ENCODE measurements around the gene SLC35E2B.
"Not testable (repeated sequence)": the region's sequence is repeated elsewhere in the genome, so short reads cannot be mapped to it uniquely, and the experiment has no call there.

The SLC35E2B gene

DNA sequence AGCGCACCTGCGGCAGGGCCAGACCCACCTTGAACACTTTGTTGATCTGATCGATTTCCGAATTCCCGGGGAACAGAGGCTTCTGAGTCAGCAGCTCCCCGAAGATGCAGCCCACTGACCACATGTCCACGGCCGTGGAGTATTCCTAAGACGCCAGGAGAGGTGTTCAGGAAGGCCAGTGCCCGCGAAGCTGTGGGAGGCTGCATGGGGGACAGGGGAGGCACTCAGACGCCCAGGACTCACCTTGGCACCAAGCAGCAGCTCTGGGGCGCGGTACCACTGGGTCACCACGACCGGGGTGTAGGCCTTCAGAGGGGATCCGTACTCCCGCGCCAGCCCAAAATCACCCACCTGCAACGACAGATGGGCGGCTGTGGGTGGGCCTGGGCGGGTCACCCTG is 11.2 kb upstream of the SLC35E2B start:
- H3K27ac ChIP-seq (ENCODE audit: low read depth, low read length): no peak overlapping the region
- H3K4me3 ChIP-seq (ENCODE audit: low read depth in 1 of 2, low read length in 2 of 2): no peak overlapping the region
- H3K9ac ChIP-seq (ENCODE audit: low read depth in 1 of 2, low read length in 2 of 2): no peak overlapping the region
- H3K27me3 ChIP-seq (ENCODE audit: control insufficient read depth in 1 of 2, insufficient read depth in 2 of 2, low read length in 2 of 2): no peaks in the 10 kb centered on the region
- H3K9me3 ChIP-seq (ENCODE audit: control insufficient read depth in 1 of 2, low read length in 2 of 2): no peaks in the 10 kb centered on the region
- peaks cover 0 to 18% of the 10 kb centered on the region in 2 donors for H3K36me3 ChIP-seq (ENCODE audit: control insufficient read depth in 1 of 2, insufficient read depth in 2 of 2, low read length in 2 of 2)
- H3K4me1 ChIP-seq (ENCODE audit: control insufficient read depth in 1 of 2, insufficient read depth in 2 of 2, low read length in 2 of 2): no peaks in the 10 kb centered on the region

DNA sequence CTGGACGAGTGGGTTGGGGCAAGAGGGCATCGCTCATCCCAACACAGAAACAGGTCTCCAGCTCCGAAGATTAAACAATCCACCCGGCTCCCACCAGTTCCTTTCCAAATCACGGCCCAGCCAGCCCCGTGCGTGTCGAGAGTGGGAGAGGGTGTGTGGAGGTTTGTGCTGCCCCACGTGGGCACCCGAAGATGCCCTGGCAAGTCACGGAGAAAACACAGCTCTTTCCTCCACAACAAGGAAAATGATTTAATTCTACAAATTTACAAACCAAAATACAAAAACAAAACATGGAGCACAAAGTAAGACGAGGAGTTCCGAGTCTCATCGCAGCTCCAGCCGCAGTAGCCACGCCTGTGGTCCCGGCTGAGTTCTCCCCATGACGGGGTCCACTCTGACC is 9.9 kb upstream of the SLC35E2B start:
- not testable (repeated sequence) for H3K4me3 ChIP-seq (ENCODE audit: low read depth in 1 of 2, low read length in 2 of 2); H3K27ac ChIP-seq (ENCODE audit: low read depth, low read length); H3K9ac ChIP-seq (ENCODE audit: low read depth in 1 of 2, low read length in 2 of 2); H3K4me1 ChIP-seq (ENCODE audit: control insufficient read depth in 1 of 2, insufficient read depth in 2 of 2, low read length in 2 of 2); H3K27me3 ChIP-seq (ENCODE audit: control insufficient read depth in 1 of 2, insufficient read depth in 2 of 2, low read length in 2 of 2); H3K9me3 ChIP-seq (ENCODE audit: control insufficient read depth in 1 of 2, low read length in 2 of 2)
- peaks cover 0 to 18% of the 10 kb centered on the region in 2 donors for H3K36me3 ChIP-seq (ENCODE audit: control insufficient read depth in 1 of 2, insufficient read depth in 2 of 2, low read length in 2 of 2)

DNA sequence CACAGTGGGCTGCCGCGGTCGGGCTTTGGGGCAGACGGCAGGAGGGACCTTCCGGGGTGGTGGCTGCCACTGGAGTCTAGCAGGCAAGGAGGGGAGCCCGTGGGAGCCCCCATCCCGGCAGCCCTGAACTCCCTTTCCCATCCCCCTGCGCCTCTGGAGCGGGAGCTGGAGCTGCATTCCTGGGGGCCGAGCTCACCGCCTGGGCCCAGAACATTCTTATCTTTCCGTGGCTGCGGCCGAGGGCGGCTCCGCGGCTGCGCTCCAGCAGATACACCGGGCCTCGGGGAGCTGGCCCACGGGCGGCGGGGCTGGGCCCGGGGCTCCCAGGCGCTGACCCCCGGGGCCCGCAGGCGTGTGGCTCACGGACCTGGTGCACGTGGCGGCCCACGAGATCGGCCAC is 8.0 kb upstream of the SLC35E2B start:
- not testable (repeated sequence) for H3K9me3 ChIP-seq (ENCODE audit: control insufficient read depth in 1 of 2, low read length in 2 of 2); H3K9ac ChIP-seq (ENCODE audit: low read depth in 1 of 2, low read length in 2 of 2); H3K4me1 ChIP-seq (ENCODE audit: control insufficient read depth in 1 of 2, insufficient read depth in 2 of 2, low read length in 2 of 2); H3K4me3 ChIP-seq (ENCODE audit: low read depth in 1 of 2, low read length in 2 of 2); H3K27ac ChIP-seq (ENCODE audit: low read depth, low read length); H3K27me3 ChIP-seq (ENCODE audit: control insufficient read depth in 1 of 2, insufficient read depth in 2 of 2, low read length in 2 of 2)
- H3K36me3 ChIP-seq (ENCODE audit: control insufficient read depth in 1 of 2, insufficient read depth in 2 of 2, low read length in 2 of 2): peaks cover 0 to 12% of the 10 kb centered on the region in 2 donors

- not testable (repeated sequence) for H3K27me3 ChIP-seq (ENCODE audit: control insufficient read depth in 1 of 2, insufficient read depth in 2 of 2, low read length in 2 of 2); H3K4me3 ChIP-seq (ENCODE audit: low read depth in 1 of 2, low read length in 2 of 2); H3K4me1 ChIP-seq (ENCODE audit: control insufficient read depth in 1 of 2, insufficient read depth in 2 of 2, low read length in 2 of 2); H3K27ac ChIP-seq (ENCODE audit: low read depth, low read length); H3K9ac ChIP-seq (ENCODE audit: low read depth in 1 of 2, low read length in 2 of 2); H3K9me3 ChIP-seq (ENCODE audit: control insufficient read depth in 1 of 2, low read length in 2 of 2)
- H3K36me3 ChIP-seq (ENCODE audit: control insufficient read depth in 1 of 2, insufficient read depth in 2 of 2, low read length in 2 of 2): peaks cover 0 to 12% of the 10 kb centered on the region in 2 donors
Measured at GRCh38 chr1:1700067-1700466, 7.5 kb upstream of the SLC35E2B start.

- not testable (repeated sequence) for H3K4me3 ChIP-seq (ENCODE audit: low read depth in 1 of 2, low read length in 2 of 2); H3K36me3 ChIP-seq (ENCODE audit: control insufficient read depth in 1 of 2, insufficient read depth in 2 of 2, low read length in 2 of 2); H3K27ac ChIP-seq (ENCODE audit: low read depth, low read length); H3K9ac ChIP-seq (ENCODE audit: low read depth in 1 of 2, low read length in 2 of 2); H3K4me1 ChIP-seq (ENCODE audit: control insufficient read depth in 1 of 2, insufficient read depth in 2 of 2, low read length in 2 of 2); H3K27me3 ChIP-seq (ENCODE audit: control insufficient read depth in 1 of 2, insufficient read depth in 2 of 2, low read length in 2 of 2); H3K9me3 ChIP-seq (ENCODE audit: control insufficient read depth in 1 of 2, low read length in 2 of 2)
Measured at GRCh38 chr1:1699061-1699460, 6.5 kb upstream of the SLC35E2B start.

DNA sequence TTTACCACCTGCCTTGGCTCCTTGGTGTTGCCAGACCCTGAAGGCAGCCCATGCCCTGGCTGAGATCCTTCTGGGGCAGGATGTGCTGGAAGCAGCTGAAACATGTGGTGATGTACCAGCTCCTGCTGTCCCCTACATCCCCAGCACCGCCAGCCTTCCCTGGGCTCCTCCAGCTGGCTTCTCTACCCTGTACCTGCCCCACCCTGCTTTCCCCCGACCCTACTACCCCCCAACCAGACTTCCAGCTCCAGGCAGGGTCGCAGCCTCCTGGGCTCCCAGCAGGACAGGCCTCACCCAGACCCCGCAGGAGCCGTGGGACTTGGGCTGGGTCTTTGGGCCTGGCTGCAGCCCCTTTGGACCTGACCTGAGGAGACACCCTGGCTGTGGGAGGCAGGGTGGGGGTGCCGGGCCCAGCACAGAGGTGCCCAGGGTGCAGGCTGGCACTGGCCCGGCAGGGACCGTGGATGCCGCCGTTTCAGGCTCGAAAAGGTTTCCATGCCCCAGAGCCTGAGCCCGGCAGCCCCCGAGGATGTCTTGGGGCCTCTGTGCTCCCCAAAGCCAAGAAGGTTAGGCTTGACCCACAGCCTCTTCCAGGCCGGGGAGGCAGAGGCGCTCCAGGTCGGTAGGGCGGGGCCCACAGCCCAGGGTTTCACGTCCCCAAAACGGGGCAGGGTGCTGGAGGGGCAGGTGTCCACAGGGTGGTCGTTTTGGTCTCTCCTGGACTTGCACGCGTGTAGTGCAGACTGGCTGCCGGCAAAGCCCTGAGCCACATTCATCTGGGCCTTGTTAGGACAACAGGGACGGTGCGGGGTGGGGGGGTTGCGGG is 5.0 kb upstream of the SLC35E2B start:
- H3K4me3 ChIP-seq (ENCODE audit: low read depth in 1 of 2, low read length in 2 of 2); H3K9me3 ChIP-seq (ENCODE audit: control insufficient read depth in 1 of 2, low read length in 2 of 2); H3K36me3 ChIP-seq (ENCODE audit: control insufficient read depth in 1 of 2, insufficient read depth in 2 of 2, low read length in 2 of 2); H3K27me3 ChIP-seq (ENCODE audit: control insufficient read depth in 1 of 2, insufficient read depth in 2 of 2, low read length in 2 of 2); H3K9ac ChIP-seq (ENCODE audit: low read depth in 1 of 2, low read length in 2 of 2); H3K4me1 ChIP-seq (ENCODE audit: control insufficient read depth in 1 of 2, insufficient read depth in 2 of 2, low read length in 2 of 2); H3K27ac ChIP-seq (ENCODE audit: low read depth, low read length): not testable (repeated sequence)

DNA sequence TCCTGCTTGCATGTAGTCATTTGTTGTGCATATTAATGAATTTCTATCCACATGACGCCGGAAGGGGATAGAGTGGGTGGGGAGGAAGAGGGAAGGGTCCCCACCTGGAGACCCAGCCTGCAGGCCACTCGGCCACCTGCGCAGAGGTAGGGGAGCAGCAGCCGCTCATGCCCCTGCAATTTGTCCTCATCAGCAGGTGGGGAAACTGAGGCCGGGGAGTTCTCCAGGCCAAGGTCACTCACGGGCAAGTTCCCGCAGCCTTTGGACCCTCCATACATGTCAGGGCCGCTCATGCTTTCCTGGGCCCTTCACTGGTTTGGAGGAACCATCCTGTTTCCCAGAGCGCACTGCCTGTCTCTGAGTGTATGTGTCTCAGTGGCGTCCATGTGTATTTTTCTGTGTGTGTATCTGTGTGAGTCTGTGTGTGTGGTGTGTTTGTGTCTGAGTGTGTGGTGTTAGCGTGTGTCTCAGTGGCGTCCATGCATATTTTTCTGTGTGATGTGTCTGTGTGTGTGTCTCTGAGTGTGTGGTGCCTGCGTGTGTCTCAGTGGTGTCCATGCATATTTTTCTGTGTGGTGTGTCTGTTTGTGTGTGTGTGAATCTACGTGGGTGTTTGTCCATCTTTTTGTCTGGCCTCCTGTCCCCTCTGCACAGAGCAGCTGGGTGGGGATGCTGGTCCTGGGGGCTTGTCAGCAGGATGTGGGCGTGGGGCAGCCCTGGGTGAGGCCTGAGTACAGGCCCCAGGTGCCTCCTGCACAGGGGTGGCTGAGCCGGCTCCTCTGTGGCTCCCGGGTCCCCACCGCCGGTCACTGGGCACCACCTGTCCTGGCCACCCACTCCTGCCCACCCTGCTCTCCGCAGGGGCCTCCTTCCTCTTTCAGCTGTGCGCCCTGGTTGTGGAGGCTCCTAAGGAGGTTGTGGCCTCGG is 4.1 kb upstream of the SLC35E2B start:
- H3K4me1 ChIP-seq (ENCODE audit: control insufficient read depth in 1 of 2, insufficient read depth in 2 of 2, low read length in 2 of 2); H3K27me3 ChIP-seq (ENCODE audit: control insufficient read depth in 1 of 2, insufficient read depth in 2 of 2, low read length in 2 of 2); H3K27ac ChIP-seq (ENCODE audit: low read depth, low read length); H3K36me3 ChIP-seq (ENCODE audit: control insufficient read depth in 1 of 2, insufficient read depth in 2 of 2, low read length in 2 of 2); H3K9me3 ChIP-seq (ENCODE audit: control insufficient read depth in 1 of 2, low read length in 2 of 2); H3K9ac ChIP-seq (ENCODE audit: low read depth in 1 of 2, low read length in 2 of 2); H3K4me3 ChIP-seq (ENCODE audit: low read depth in 1 of 2, low read length in 2 of 2): not testable (repeated sequence)

DNA sequence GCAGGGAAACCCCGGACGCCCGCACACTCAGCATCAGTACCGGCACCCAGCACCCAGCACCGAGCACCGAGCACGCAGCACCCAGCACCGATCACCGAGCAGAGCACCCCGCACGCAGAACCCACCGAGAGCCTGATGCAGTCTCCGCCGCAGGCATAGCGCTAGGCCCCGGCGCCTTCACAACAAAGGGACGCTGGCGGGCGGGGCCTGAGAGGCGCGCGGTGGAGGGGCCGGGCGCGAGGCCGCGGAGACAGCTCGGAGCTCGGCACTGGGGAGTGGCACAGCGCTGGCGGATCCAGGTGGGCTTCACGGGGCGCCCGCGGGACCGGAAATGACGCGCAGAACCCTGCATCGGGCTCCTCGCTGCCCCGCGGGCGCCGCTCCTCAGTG is 276 bp downstream of the SLC35E2B start:
- peak overlapping the region; percentile 83 for H3K27ac ChIP-seq (ENCODE audit: low read depth, low read length)
- not testable (repeated sequence) for H3K36me3 ChIP-seq (ENCODE audit: control insufficient read depth in 1 of 2, insufficient read depth in 2 of 2, low read length in 2 of 2); H3K27me3 ChIP-seq (ENCODE audit: control insufficient read depth in 1 of 2, insufficient read depth in 2 of 2, low read length in 2 of 2); H3K9ac ChIP-seq (ENCODE audit: low read depth in 1 of 2, low read length in 2 of 2); H3K9me3 ChIP-seq (ENCODE audit: control insufficient read depth in 1 of 2, low read length in 2 of 2); H3K4me1 ChIP-seq (ENCODE audit: control insufficient read depth in 1 of 2, insufficient read depth in 2 of 2, low read length in 2 of 2)
- H3K4me3 ChIP-seq (ENCODE audit: low read depth in 1 of 2, low read length in 2 of 2): peak overlapping the region; percentile 22 to 59

GRCh38 chr1:1691443-1691842 is 1.2 kb downstream of the SLC35E2B start:
- not testable (repeated sequence) for H3K27ac ChIP-seq (ENCODE audit: low read depth, low read length); H3K4me1 ChIP-seq (ENCODE audit: control insufficient read depth in 1 of 2, insufficient read depth in 2 of 2, low read length in 2 of 2); H3K9me3 ChIP-seq (ENCODE audit: control insufficient read depth in 1 of 2, low read length in 2 of 2); H3K36me3 ChIP-seq (ENCODE audit: control insufficient read depth in 1 of 2, insufficient read depth in 2 of 2, low read length in 2 of 2); H3K4me3 ChIP-seq (ENCODE audit: low read depth in 1 of 2, low read length in 2 of 2); H3K27me3 ChIP-seq (ENCODE audit: control insufficient read depth in 1 of 2, insufficient read depth in 2 of 2, low read length in 2 of 2); H3K9ac ChIP-seq (ENCODE audit: low read depth in 1 of 2, low read length in 2 of 2)

GRCh38 chr1:1689526-1689925 is 3.1 kb downstream of the SLC35E2B start:
- not testable (repeated sequence) for H3K9me3 ChIP-seq (ENCODE audit: control insufficient read depth in 1 of 2, low read length in 2 of 2); H3K27ac ChIP-seq (ENCODE audit: low read depth, low read length); H3K4me3 ChIP-seq (ENCODE audit: low read depth in 1 of 2, low read length in 2 of 2); H3K4me1 ChIP-seq (ENCODE audit: control insufficient read depth in 1 of 2, insufficient read depth in 2 of 2, low read length in 2 of 2); H3K27me3 ChIP-seq (ENCODE audit: control insufficient read depth in 1 of 2, insufficient read depth in 2 of 2, low read length in 2 of 2); H3K9ac ChIP-seq (ENCODE audit: low read depth in 1 of 2, low read length in 2 of 2)
- H3K36me3 ChIP-seq (ENCODE audit: control insufficient read depth in 1 of 2, insufficient read depth in 2 of 2, low read length in 2 of 2): peaks cover 0 to 13% of the 10 kb centered on the region in 2 donors
